Right ventricle myocardium inferior (tissue), 1 donor: Measurements from ENCODE around the gene SMARCA4. TPM values are rescaled to one million over a fixed set of nuclear protein-coding genes. Genes with fewer than 3 reads are reported as not detected.

Source experiments
- ATAC-seq: fragments of 200-7000 bp; cut with Tn5 transposase; one replicate; pipeline ENCODE4 v1.9.1; 2020; ENCODE audit warnings: mild to moderate bottlenecking, moderate library complexity
- DNase-seq: peaks from one replicate; pipeline ENCODE4 v3.0.0; 2021; ENCODE audit errors: missing footprints
- intact Hi-C: fragments of 100-400 bp; cut with DNase I; formaldehyde crosslinking; loops from one replicate; pipeline ENCODE4 v1.11.0; 2022
- total RNA-seq: library from RNA; stranded (reverse); fragmentation: NEBNext Ultra II Directional; extraction: Animal tissue kit (Norgen Biotek cat#: 25700); gene quantifications from one replicate; pipeline ENCODE4 v1.2.1, GENCODE V29; 2021
- donor health status: DM: no; HTN: yes; CAD: no; lungs with severe emphysema.

The SMARCA4 gene
- total RNA-seq, 1 donor from 2014 or later: 33.8 TPM

DNA sequence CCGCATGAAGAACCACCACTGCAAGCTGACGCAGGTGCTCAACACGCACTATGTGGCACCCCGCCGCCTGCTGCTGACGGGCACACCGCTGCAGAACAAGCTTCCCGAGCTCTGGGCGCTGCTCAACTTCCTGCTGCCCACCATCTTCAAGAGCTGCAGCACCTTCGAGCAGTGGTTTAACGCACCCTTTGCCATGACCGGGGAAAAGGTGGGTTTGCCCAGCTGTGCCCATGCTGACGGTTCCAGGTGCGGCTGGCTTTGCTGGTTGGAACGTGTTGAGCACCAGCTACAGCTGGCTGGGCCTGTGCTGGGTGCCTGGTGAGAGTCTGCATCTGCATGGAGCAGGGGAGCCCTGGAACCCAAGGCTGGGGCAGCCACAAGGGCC is 60.9 kb downstream of the SMARCA4 start:
- intact Hi-C loops: no loop called here
- no peak for DNase-seq
- ATAC-seq: no peak

DNA sequence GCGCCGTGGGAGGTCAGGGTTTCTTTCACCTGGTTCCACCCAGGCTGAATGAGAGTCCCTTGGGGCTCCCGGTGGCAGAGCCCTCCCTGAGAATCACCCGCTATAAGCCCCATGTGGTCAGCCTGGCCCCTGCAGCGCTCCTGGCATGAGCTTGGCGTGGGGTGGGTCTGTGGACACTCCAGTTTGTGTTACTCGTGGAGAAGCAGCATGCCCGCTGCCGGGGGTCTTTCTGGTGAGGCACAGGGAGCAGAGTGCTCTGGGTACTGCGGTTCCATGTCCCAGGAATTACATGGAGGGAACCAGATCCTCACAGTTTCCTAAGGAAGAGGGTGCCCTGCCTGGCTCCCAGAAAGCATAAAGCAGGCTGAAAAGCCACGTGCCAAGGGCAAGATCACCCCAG is 62.2 kb downstream of the SMARCA4 start:
- ATAC-seq (no peak), DNase-seq (no peak)
- intact Hi-C loops: no loop called here

DNA sequence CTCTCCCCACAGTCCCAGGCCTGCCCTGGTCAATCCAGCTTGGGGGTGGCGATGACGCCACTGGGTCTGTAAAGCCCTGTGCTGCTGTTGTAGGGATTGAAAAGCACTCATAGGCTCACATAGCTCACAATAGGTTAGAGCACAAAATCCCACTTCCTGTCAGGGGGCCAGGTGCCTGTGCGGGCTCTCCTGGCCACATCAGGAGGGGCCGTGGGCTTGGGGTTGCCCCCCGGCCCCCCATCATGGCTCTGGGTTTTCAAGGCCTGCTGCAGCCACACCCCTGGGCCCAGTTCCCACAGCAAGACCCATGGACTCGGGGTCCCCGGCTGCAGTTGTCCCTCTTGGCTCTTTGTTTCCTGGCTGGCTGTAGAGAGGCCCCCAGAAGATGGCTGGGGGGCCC is 62.9 kb downstream of the SMARCA4 start:
- no peak for DNase-seq
- intact Hi-C loops: no loop called here
- no peak for ATAC-seq

DNA sequence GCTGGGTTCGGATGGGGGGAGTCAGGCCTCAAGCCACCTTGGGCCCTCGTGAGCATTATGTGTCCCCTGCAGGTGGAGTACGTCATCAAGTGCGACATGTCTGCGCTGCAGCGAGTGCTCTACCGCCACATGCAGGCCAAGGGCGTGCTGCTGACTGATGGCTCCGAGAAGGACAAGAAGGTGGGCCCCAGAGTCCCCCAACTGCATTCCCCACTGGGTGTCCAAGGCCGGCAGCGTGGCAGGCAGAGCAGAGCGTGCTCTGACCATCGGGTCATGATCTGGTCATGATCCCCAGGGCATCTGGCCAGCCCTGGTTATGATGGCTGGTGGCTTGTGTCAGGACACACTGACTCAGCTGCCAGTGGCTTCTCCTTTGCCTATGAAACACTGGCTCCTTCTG is 63.4 kb downstream of the SMARCA4 start:
- intact Hi-C loops: no loop called here
- no peak for DNase-seq
- ATAC-seq: no peak

DNA sequence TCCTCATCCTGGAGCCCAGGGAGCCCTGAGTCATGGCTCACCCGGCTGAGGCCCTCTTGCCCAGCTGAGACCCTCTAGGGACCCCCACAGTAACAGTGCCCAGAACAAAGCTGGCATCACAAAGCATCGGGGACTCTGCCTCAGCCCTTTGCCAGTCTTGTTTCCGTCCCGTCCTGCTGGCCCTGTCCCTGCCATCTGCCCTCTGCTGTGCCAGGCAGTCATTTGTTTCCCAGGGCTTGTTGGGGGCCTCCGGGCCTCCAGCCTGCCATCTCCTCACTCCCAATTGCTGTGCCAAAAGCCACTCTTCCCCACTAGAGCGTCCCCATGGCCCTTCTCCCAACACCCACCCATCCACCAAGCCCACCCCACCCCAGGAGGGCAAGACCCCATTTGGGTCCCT is 64.2 kb downstream of the SMARCA4 start:
- ATAC-seq: no peak
- DNase-seq: no peak
- intact Hi-C loops: no loop called here

DNA sequence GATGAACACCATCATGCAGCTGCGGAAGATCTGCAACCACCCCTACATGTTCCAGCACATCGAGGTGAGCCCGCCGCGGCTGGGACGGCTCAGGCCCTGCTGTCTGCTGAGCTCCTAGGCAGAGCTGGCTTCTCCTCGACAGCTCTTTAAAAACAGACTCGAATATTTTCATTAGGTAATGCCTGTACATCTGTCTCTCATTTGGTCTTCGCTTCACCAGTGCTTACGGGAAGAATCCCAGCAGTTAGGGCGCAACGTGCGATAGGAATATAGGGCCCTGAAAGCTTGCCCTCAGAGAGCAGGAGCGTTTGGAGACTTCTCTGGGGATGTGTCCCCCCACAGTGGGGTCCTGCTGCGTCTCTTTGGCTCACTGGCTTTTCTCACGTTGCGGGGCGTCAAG is 64.6 kb downstream of the SMARCA4 start:
- intact Hi-C loops: no loop called here
- DNase-seq (no peak), ATAC-seq (no peak)

DNA sequence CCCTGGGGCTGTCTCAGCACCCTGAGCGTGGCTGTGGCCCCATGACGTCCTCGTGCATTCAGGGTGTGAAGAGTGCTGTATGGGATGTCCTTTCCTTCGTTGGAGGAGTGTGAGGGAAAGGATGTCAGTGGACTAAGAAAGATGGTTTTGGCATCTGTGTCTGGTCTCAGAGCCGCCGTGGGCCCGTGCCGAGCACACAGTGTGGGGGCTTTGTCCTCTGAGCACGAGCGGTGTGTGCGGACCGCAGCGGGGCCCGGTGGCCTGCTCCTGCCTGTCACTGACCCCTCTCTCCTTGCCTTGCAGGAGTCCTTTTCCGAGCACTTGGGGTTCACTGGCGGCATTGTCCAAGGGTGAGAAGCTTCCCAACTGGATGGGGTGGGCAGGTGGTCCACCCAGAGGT is 65.2 kb downstream of the SMARCA4 start:
- DNase-seq: no peak
- ATAC-seq: no peak
- intact Hi-C loops: no loop called here

DNA sequence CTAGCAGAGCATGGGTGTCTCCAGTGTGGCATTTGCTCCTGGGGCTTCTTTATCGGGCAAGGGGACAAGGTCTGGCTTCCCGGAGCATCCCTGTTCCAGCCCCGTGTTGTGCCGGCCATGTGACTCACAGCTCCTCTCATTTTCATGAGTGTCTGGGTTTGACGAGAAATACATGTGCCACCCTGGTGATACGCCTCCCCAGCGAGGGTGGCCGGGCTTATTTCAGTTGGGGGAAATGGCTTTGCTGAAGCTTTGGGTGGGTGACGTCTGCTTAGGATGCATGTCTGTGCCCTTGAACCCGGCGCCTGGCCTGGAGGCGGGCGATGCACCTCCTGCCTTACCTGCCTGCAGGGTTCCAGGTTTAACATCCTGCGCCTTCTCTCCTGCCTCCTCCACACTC is 66.6 kb downstream of the SMARCA4 start:
- no peak for ATAC-seq
- DNase-seq: no peak
- intact Hi-C loops: no loop called here

DNA sequence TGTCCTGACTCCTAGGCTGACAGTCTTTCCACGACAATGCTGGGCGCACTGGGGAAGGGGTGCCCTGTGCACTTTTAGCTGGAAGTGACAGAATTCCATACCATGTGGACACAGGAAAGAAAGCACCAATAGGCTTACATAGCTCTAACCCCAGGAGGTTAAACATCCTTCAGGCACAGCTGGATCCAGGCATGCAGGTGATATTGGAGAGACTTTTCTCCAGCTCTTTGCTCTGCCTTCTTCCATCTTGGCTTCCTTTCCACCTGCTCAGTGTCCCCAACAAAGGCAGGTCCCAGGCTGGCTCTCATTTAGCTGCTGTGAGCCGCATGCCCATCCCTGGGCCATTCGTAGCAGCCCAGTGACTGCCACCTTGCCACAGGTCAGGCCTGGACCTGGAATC is 67.3 kb downstream of the SMARCA4 start:
- ATAC-seq (no peak), DNase-seq (no peak)
- intact Hi-C loops: no loop called here

DNA sequence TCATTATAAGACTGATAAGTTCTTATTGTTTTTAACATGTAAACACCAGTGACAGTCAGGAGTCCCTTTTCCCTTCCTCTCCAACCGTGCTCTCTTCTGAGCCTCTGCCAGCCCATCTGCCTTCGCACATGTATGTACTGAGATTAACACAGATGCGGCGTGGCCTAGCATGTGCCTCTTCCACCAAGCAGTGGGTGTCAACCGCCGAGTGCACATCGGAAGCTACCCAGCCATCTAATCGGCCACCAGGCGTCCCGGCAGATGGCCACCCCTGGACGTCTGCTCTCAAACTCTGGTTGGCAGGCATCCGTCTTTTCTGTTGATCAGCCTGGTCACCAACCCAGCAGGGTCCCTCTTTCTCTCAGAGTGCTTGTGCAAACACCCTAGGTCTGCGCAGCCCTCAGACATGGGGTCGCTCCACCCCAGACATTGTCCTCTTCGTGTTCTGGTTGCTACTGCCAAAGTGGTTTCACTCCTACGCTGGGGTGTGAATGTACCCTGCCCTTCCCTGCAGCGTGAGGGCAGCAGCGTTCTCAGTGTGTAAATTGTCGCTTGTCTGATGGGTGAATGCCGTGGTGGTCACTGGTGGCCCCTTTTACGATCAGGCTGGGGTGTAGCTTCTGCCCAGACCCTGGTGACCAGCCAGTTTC is 70.7 kb downstream of the SMARCA4 start:
- ATAC-seq (no peak), DNase-seq (no peak)
- intact Hi-C loops: loop anchor here (2.0 kb wide), 1 partner anchor 31 kb away; no protein-coding TSS in a partner anchor

DNA sequence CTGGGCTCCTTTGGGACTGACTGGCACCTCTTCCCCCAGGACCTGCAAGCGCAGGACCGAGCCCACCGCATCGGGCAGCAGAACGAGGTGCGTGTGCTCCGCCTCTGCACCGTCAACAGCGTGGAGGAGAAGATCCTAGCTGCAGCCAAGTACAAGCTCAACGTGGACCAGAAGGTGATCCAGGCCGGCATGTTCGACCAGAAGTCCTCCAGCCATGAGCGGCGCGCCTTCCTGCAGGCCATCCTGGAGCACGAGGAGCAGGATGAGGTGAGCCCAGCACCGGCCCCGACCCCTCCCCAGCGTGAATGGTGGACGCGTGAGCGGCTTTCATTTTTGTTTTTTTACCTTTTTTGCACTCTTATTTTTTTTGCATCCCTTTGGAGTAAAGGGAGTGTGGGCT is 72.4 kb downstream of the SMARCA4 start:
- no peak for ATAC-seq
- intact Hi-C loops: loop anchor here (2.0 kb wide), 1 partner anchor 32 kb away; no protein-coding TSS in a partner anchor
- DNase-seq: no peak

DNA sequence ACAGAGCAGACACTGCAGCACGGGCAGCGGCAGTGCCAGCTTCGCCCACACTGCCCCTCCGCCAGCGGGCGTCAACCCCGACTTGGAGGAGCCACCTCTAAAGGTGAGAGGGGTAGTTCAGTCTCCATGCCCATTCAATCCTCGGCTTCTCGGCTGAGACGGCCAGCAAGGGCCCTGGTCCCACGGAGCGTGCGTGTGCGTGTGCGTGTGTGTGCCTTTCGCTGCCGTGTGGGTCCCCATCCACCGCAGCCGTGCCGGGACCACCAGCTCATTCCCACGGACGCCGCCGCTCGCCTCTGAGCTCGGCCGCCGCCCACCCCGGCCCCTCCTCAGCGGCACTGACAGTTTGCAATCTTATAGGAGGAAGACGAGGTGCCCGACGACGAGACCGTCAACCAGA is 72.9 kb downstream of the SMARCA4 start:
- intact Hi-C loops: loop anchor here (2.0 kb wide), 1 partner anchor 33 kb away; no protein-coding TSS in a partner anchor
- no peak for DNase-seq
- no peak for ATAC-seq

DNA sequence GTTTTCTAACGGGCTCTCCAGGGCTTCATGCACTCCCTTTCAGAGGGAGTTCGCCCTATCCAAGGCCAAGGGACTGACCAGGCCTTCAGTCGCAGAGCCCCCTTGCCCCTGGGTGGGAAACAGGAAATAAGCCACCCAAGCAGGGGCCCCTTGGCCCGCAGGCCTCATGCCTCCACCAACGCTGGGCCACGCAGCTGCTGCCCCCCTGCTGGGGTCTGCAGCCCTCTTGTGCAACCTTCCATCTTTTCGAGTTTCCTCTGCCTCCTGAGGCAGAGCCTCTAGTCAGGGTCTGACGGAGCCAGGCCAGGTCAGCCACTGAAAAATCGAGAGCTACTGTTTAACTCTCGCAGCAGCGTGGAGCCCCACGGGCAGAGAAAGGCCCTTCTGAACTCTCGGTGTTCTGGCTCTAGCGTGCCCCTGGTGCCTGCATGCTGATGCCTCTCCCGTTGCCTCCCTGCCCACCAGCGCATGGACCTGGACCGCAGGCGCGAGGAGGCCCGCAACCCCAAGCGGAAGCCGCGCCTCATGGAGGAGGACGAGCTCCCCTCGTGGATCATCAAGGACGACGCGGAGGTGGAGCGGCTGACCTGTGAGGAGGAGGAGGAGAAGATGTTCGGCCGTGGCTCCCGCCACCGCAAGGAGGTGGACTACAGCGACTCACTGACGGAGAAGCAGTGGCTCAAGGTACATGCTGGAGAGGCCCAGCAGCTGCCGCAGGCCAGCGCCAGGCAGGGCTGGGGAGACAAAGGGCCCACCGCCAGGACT is 73.8 kb downstream of the SMARCA4 start:
- ATAC-seq (no peak), DNase-seq (no peak)
- intact Hi-C loops: loop anchor here (5.0 kb wide), 2 partner anchors 53 to 168 kb away; partner anchors contain the start of gene LDLR

DNA sequence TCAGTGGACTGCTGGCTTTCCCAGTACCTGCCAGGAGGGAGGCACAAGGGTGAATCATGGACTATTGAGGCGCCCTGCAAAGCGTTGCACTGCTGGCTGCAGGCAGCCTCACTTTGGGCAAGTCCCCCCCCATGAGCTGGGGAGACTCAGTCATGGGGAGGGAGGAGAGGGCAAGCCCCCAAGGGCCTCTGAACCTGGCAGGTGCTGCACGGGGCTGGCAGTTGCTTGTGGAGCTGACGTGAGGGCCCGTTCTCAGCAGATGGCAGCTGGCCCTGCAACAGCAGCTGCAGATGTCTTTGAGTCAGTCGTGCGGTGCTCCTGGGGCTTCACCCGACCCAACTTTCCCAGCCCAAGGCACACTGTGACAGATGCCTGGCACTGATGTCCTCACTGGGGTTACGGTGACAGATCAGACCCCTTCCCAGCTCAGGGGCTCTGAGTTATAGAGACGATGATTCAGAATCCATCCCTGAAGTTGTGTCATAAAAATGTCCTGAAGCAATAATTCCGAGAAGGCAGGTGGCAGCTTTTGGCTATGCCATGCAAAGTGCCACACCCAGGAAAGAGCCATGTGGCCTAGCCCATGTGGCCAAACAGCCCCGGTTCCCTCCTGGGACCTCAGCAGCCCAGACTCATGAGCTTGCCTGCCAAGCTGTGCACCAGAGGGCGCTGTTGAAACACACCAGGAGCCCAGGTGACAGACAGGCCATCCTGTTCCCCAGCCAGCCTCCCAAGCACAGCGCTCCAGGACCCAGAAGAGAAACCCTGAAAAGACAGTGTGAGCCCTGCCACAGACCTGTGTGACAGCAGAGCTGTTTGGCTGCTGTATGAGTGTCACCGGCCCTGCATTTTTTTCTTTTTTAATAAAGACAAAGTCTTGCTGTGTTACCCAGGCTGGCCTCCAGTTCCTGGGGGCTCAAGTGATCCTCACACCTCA is 74.9 kb downstream of the SMARCA4 start:
- DNase-seq (peak; percentile 95), ATAC-seq (peak; percentile 95)
- intact Hi-C loops: loop anchor here (2.0 to 5.0 kb wide), 3 partner anchors 52 to 167 kb away; partner anchors contain the start of gene LDLR

DNA sequence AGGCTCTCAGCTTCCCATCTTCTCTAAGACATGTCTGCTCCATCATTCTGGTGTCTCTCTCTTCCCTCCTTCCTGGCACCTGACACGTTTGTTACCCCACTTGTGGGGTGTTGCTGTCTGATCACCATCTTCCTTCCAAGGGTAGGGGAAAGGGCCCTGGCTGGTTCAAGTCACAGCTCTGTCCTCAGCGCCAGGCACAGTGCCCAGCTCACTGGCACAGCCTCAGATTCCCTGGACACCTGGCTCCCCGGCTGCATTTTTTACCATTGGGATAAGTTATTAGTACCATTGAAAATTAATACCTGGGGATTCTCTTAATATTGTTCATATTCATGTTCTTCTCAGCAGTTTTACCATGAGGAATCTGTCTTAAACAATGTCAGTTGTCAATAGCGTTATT is 77.7 kb downstream of the SMARCA4 start:
- intact Hi-C loops: loop anchor here (5.0 kb wide), 2 partner anchors 49 to 164 kb away; partner anchors contain the start of gene LDLR
- DNase-seq (no peak), ATAC-seq (no peak)

DNA sequence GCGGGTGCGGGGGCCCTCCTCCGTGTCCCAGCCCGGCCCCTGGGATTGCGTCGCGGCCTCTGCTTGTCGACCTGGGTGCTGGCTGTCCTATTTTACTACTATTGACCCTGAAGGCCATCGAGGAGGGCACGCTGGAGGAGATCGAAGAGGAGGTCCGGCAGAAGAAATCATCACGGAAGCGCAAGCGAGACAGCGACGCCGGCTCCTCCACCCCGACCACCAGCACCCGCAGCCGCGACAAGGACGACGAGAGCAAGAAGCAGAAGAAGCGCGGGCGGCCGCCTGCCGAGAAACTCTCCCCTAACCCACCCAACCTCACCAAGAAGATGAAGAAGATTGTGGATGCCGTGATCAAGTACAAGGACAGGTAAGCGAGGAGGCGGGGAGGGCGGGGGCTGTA is 80.4 kb downstream of the SMARCA4 start:
- intact Hi-C loops: no loop called here
- DNase-seq (no peak), ATAC-seq (no peak)

DNA sequence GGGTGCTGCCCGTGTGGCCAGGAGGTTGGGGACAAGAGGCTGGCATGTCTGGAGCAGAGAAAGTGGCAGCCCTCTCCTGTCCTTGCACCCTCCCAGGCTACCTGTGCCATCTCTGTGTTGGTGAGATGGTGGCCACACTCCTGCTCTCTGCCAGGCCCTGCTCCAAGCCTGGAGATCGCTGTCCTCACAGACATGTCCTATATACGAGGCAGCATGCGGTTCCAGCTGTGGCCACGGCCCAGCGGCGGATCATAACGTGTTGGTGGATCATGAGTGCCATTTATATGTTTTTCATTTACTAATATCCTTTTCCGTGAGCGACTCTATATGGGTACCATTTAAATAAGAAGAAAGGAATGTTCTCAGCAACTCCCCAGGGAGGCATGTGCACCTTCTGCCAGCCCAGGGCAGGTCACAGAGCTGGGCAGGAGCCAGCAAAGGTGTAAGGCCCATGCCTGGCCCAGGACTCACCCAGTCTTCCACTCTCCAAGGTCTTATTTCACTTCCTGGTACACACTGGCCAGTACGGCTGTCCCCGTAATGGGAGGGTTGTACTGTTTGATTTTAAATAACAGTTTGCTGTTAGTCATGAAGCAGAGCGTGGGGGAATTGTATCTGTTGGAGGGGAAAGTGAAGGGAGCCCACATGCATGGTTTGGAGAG is 81.3 kb downstream of the SMARCA4 start:
- DNase-seq (no peak), ATAC-seq (no peak)
- intact Hi-C loops: no loop called here

DNA sequence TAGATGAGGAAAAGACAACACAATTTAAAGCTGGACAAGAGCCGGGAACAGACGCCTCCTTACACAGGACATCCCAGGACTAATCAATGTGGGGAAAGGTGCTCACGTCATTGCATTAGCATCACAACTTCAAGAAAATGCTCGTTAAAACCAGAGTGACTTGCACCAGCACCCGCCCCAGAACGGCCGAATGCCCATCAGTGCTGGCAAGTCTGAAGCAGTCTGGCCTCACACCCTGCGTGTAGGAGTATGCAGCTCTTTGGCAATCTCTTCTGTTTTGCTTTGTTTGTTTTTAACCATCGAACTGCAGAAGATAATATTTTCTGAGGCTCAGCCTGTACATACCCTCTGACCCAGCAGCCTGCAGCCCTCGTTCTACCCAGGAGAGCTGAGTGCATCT is 83.6 kb downstream of the SMARCA4 start:
- intact Hi-C loops: no loop called here
- ATAC-seq: no peak
- DNase-seq: no peak

DNA sequence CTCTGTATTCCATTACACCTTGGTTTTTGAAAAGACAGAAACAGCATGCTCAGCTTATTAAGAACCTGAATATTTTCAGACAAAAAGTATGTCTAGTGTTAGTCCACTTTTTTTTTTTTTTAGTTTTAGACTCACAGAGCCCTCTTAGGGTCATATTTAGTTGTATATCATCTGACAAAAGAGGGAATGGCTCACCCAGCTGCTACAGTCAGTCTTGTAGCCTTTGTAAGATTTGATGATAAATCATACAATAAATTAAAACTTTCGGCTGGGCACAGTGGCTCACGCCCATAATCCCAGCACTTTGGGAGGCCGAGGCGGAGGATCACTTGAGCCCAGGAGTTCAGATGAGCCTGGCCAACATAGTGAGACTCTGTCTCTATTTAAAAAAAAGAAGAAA is 84.7 kb downstream of the SMARCA4 start:
- ATAC-seq (no peak), DNase-seq (no peak)
- intact Hi-C loops: no loop called here
